Right atrium auricular region (tissue), 2 donors: ENCODE measurements around the gene PTER. TPM values are rescaled to one million over a fixed set of nuclear protein-coding genes. Genes with fewer than 3 reads are reported as not detected.

Experiments
- DNase-seq: peaks from one replicate; pipeline ENCODE4 v3.0.0-alpha.2; 2019; ENCODE audit warnings: low spot score
- H3K27ac ChIP-seq, 2 donors: fragments of 200-600 bp; sonication (generic); 1 replicate in 1 of 2; 2 replicates in 1 of 2; pipeline ENCODE4 v1.5.1; 2016 to 2019
- H3K27me3 ChIP-seq, 2 donors: fragments of 200-600 bp; sonication (generic); one replicate each; pipeline versions ENCODE4 v1.5.1 to v1.6.0; 2017 to 2019
- H3K36me3 ChIP-seq: fragments of 200-600 bp; sonication (generic); one replicate; pipeline ENCODE4 v1.5.1; 2016
- H3K4me1 ChIP-seq, 2 donors: fragments of 200-600 bp; sonication (generic); one replicate each; pipeline versions ENCODE4 v1.5.1 to v1.6.0; 2017 to 2019
- H3K4me3 ChIP-seq, 2 donors: fragments of 200-600 bp; sonication (generic); 1 replicate in 1 of 2; 2 replicates in 1 of 2; pipeline ENCODE4 v1.5.1; 2017 to 2019; ENCODE audit warnings: mild to moderate bottlenecking in 1 of 2, moderate library complexity in 1 of 2
- H3K9me3 ChIP-seq, 2 donors: fragments of 200-600 bp; sonication (generic); one replicate each; pipeline ENCODE4 v1.5.1; 2019
- CTCF ChIP-seq, 2 donors: fragments of 200-600 bp; sonication (generic); IDR thresholded peaks; one replicate each; pipeline ENCODE4 v1.5.1; 2019; ENCODE audit warnings: antibody characterized with exemption in 2 of 2
- total RNA-seq, 2 donors: library from RNA; depleted of rRNA; stranded (reverse); fragments of >200 nt; gene quantifications; one replicate each; pipeline ENCODE4 v1.1.0, GENCODE V29; 2016

Gene PTER
- total RNA-seq, 2 donors from 2014 or later, result 7.5 to 15.2 TPM

DNA sequence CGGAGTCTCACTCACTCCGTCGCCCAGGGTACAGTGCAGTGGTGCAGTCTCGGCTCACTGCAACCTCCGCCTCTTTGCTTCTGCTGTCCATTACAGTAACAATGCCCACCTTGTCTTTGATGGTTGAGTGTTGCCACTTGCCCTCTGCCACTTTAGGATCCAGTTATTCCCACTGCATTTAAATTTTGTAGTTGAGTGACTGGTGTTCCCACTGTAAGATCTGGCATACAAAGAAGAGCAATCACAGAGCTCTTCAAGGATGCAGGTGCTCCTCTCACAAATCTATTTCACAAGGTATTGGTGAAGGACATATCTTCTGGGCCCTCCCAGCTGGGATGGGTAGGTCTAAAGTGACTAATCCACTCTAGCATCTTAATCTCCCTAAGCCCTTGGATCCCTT lies 12.6 kb downstream of the PTER start:
- H3K4me1 ChIP-seq, result no peaks in the 10 kb centered on the region
- H3K36me3 ChIP-seq, result no peaks in the 10 kb centered on the region
- H3K27ac ChIP-seq, result no peak overlapping the region
- H3K27me3 ChIP-seq, result no peaks in the 10 kb centered on the region
- no peak for DNase-seq
- H3K9me3 ChIP-seq, result no peaks in the 10 kb centered on the region
- no peak for TF ChIP-seq CTCF (IDR thresholded peaks at IDR 0.05)
- no peak overlapping the region for H3K4me3 ChIP-seq

GRCh38 chr10:16458166-16458955 lies 21.6 kb downstream of the PTER start:
- no peaks in the 10 kb centered on the region for H3K4me1 ChIP-seq
- no peak overlapping the region for H3K4me3 ChIP-seq
- no peaks in the 10 kb centered on the region for H3K36me3 ChIP-seq
- H3K27ac ChIP-seq, result no peak overlapping the region
- H3K9me3 ChIP-seq, result no peaks in the 10 kb centered on the region
- H3K27me3 ChIP-seq, result no peaks in the 10 kb centered on the region
- DNase-seq, result no peak
- TF ChIP-seq CTCF (IDR thresholded peaks at IDR 0.05), result no peak

GRCh38 chr10:16459423-16459939 lies 22.7 kb downstream of the PTER start:
- Histone ChIP-seq H3K4me1 (no peaks in the 10 kb centered on the region), H3K27ac (no peak overlapping the region), H3K36me3 (no peaks in the 10 kb centered on the region), H3K9me3 (no peaks in the 10 kb centered on the region), H3K4me3 (no peak overlapping the region), H3K27me3 (no peaks in the 10 kb centered on the region)
- TF ChIP-seq CTCF (IDR thresholded peaks at IDR 0.05), result no peak
- no peak for DNase-seq

DNA sequence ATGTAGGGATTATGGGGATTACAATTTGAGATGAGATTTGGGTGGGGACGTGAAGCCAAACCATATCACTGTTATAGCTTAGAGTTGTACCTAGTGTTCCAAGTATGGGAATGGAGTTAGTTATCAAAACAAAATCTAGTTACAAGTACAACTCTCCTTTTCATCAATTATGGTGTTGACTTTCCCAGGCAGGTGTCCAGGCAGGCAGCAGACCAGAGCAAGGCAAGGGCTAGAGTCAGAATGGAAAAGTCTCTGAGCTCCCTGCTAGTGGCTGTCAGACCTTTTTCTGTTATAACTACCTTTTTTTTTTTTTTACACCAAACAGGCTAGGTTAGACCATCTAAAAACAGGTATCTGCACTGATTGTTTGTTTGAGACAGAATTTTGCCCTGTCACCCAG lies 29.2 kb downstream of the PTER start:
- TF ChIP-seq CTCF (IDR thresholded peaks at IDR 0.05), result no peak
- no peak for DNase-seq
- Histone ChIP-seq H3K4me3 (no peak overlapping the region), H3K36me3 (no peaks in the 10 kb centered on the region), H3K27ac (no peak overlapping the region), H3K9me3 (no peaks in the 10 kb centered on the region), H3K4me1 (no peaks in the 10 kb centered on the region), H3K27me3 (no peaks in the 10 kb centered on the region)

- Histone ChIP-seq H3K4me1 (no peaks in the 10 kb centered on the region), H3K9me3 (no peaks in the 10 kb centered on the region), H3K36me3 (no peaks in the 10 kb centered on the region), H3K27me3 (no peaks in the 10 kb centered on the region), H3K4me3 (no peak overlapping the region), H3K27ac (no peak overlapping the region)
- no peak for TF ChIP-seq CTCF (IDR thresholded peaks at IDR 0.05)
- no peak for DNase-seq
These were observed 33.9 kb downstream of the PTER start for GRCh38 chr10:16470747-16471146.

GRCh38 chr10:16472828-16473227 lies 36.0 kb downstream of the PTER start:
- Histone ChIP-seq H3K9me3 (no peaks in the 10 kb centered on the region), H3K4me1 (no peaks in the 10 kb centered on the region), H3K27ac (no peak overlapping the region), H3K4me3 (no peak overlapping the region), H3K36me3 (no peaks in the 10 kb centered on the region), H3K27me3 (no peaks in the 10 kb centered on the region)
- TF ChIP-seq CTCF (IDR thresholded peaks at IDR 0.05), result no peak
- no peak for DNase-seq
